K562 (cell line): ENCODE data around the gene NBPF12.
"Not testable (repeated sequence)": the region's sequence is repeated elsewhere in the genome, so short reads cannot be mapped to it uniquely, and the experiment has no call there.

Experiments used
- EP300 ChIP-seq: IDR thresholded peaks from 2 replicates; pipeline ENCODE4 v1.6.1; 2012; ENCODE audit warnings: low read length, improper control_type of control experiment
- ETS1 ChIP-seq: conservative IDR thresholded peaks from 2 replicates; pipeline ENCODE4 v1.6.1; 2011; ENCODE audit warnings: low read depth, mild to moderate bottlenecking, low read length; ENCODE audit not compliant: control insufficient read depth
- NFATC3 ChIP-seq: fragments of 450-650 bp; IDR thresholded peaks from 2 replicates; pipeline ENCODE4 v1.6.1; 2017; ENCODE audit warnings: mild to moderate bottlenecking
- NR1H2 ChIP-seq: sonication (generic); formaldehyde crosslinking; IDR thresholded peaks from 2 replicates; pipeline ENCODE4 v1.4.0; 2020; ENCODE audit warnings: mild to moderate bottlenecking, missing genetic modification reagents
- TAF1 ChIP-seq: IDR thresholded peaks from 2 replicates; pipeline ENCODE4 v1.6.1; 2011; ENCODE audit warnings: mild to moderate bottlenecking, low read length, moderate library complexity; ENCODE audit not compliant: insufficient read depth, control insufficient read depth, severe bottlenecking; ENCODE audit errors: extremely low read depth
- TOE1 ChIP-seq, 2 experiments: fragments of 450-650 bp in 1 of 2; sonication (generic) in 1 of 2; formaldehyde crosslinking in 1 of 2; IDR thresholded peaks; 2 replicates each; pipeline versions ENCODE4 v1.7.1 to v1.8.0; 2016 to 2022; ENCODE audit warnings: borderline replicate concordance in 2 of 2, mild to moderate bottlenecking in 2 of 2, antibody characterized with exemption in 1 of 2, inconsistent platforms in 1 of 2, low read depth in 1 of 2, missing genetic modification reagents in 1 of 2, moderate library complexity in 1 of 2
- YY1 ChIP-seq, 3 experiments: IDR thresholded peaks; 2 replicates each; pipeline ENCODE4 v1.6.1; 2011; ENCODE audit warnings: low read length in 2 of 3, mild to moderate bottlenecking in 2 of 3, moderate library complexity in 2 of 3, borderline replicate concordance in 1 of 3, control low read depth in 1 of 3, low read depth in 1 of 3; ENCODE audit not compliant: insufficient read depth in 3 of 3, insufficient replicate concordance in 2 of 3, control insufficient read depth in 1 of 3, insufficient read length in 1 of 3; ENCODE audit errors: extremely low read depth in 1 of 3
- ZNF561 ChIP-seq: fragments of 450-650 bp; formaldehyde crosslinking; conservative IDR thresholded peaks from 2 replicates; pipeline ENCODE4 v1.4.0; 2020; ENCODE audit warnings: mild to moderate bottlenecking, moderate library complexity
- TF ChIP-seq, protein P1 (sequence below): fragments of 450-650 bp; IDR thresholded peaks from 2 replicates; pipeline ENCODE4 v1.6.1; 2017; ENCODE audit warnings: mild to moderate bottlenecking, moderate library complexity
- TF ChIP-seq, protein P2 (sequence below), 3 experiments: IDR thresholded peaks in 2 of 3; conservative IDR thresholded peaks in 1 of 3; 2 replicates each; pipeline ENCODE4 v1.5.1; 2011 to 2012; ENCODE audit warnings: low read length in 3 of 3, mild to moderate bottlenecking in 3 of 3, control low read depth in 2 of 3, improper control_type of control experiment in 1 of 3, inconsistent platforms in 1 of 3, low read depth in 1 of 3, mixed read lengths in 1 of 3, moderate library complexity in 1 of 3; ENCODE audit not compliant: insufficient read depth in 2 of 3

- TF ChIP-seq, protein P1, sequence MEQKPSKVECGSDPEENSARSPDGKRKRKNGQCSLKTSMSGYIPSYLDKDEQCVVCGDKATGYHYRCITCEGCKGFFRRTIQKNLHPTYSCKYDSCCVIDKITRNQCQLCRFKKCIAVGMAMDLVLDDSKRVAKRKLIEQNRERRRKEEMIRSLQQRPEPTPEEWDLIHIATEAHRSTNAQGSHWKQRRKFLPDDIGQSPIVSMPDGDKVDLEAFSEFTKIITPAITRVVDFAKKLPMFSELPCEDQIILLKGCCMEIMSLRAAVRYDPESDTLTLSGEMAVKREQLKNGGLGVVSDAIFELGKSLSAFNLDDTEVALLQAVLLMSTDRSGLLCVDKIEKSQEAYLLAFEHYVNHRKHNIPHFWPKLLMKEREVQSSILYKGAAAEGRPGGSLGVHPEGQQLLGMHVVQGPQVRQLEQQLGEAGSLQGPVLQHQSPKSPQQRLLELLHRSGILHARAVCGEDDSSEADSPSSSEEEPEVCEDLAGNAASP, result not testable (repeated sequence)
- not testable (repeated sequence) for TF ChIP-seq EP300; TAF1; ZNF561 (CRISPR knock-in tag); NFATC3; ETS1; NR1H2; YY1 (IDR thresholded peaks at IDR 0.05; ENCODE audit: borderline replicate concordance in 1 of 3, control insufficient read depth in 1 of 3, extremely low read depth in 1 of 3, insufficient read depth in 3 of 3, insufficient read length in 1 of 3, insufficient replicate concordance in 2 of 3, low read depth in 1 of 3, low read length in 2 of 3); TOE1 (IDR thresholded peaks at IDR 0.05; ENCODE audit: borderline replicate concordance); TOE1 (CRISPR knock-in tag; IDR thresholded peaks at IDR 0.05; ENCODE audit: borderline replicate concordance, low read depth)
- TF ChIP-seq, protein P2, sequence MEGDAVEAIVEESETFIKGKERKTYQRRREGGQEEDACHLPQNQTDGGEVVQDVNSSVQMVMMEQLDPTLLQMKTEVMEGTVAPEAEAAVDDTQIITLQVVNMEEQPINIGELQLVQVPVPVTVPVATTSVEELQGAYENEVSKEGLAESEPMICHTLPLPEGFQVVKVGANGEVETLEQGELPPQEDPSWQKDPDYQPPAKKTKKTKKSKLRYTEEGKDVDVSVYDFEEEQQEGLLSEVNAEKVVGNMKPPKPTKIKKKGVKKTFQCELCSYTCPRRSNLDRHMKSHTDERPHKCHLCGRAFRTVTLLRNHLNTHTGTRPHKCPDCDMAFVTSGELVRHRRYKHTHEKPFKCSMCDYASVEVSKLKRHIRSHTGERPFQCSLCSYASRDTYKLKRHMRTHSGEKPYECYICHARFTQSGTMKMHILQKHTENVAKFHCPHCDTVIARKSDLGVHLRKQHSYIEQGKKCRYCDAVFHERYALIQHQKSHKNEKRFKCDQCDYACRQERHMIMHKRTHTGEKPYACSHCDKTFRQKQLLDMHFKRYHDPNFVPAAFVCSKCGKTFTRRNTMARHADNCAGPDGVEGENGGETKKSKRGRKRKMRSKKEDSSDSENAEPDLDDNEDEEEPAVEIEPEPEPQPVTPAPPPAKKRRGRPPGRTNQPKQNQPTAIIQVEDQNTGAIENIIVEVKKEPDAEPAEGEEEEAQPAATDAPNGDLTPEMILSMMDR (IDR thresholded peaks at IDR 0.05 in 2 of 3, conservative IDR thresholded peaks at IDR 0.05 in 1 of 3; ENCODE audit: insufficient read depth in 2 of 3, low read depth in 1 of 3, low read length in 3 of 3), result not testable (repeated sequence)
Observed at GRCh38 chr1:147008495-147008894, 70.4 kb downstream of the NBPF12 start.
